H1 (cell line): ENCODE results near the gene TMEM30A. TPM values are rescaled to one million over a fixed set of nuclear protein-coding genes. Genes with fewer than 3 reads are reported as not detected.

Experiments used
- JUN ChIP-seq: IDR thresholded peaks from 2 replicates; pipeline ENCODE4 v1.6.1; 2011; ENCODE audit warnings: low read depth, mild to moderate bottlenecking, improper control_type of control experiment, low read length
- KDM1A ChIP-seq: fragments of 200-600, 300-600 bp; sonication (generic); IDR thresholded peaks from 2 replicates; pipeline ENCODE4 v1.7.1; 2016; ENCODE audit warnings: mild to moderate bottlenecking, low read length, borderline replicate concordance
- SUZ12 ChIP-seq: fragments of 200-600 bp; sonication (generic); IDR thresholded peaks from 2 replicates; pipeline ENCODE4 v1.6.1; 2012; ENCODE audit warnings: mild to moderate bottlenecking, inconsistent platforms, low read length, moderate library complexity, mixed read lengths
- YY1 ChIP-seq: IDR thresholded peaks from 2 replicates; pipeline ENCODE4 v1.6.1; 2011; ENCODE audit warnings: low read depth, mild to moderate bottlenecking, low read length
- polyA plus RNA-seq, 7 experiments: library from polyadenylated mRNA; depleted of rRNA in 3 of 7; stranded (reverse) in 5 of 7; unstranded in 2 of 7; fragments of >200 nt in 5 of 7; fragments of 200-250 nt in 2 of 7; gene quantifications; 1 replicate in 5 of 7; 2 replicates in 1 of 7; 4 replicates in 1 of 7; pipeline versions ENCODE4 v1.2.1 to v1.2.3, GENCODE V29; 2011 to 2013; ENCODE audit warnings: missing spikeins in 2 of 7, mixed read lengths in 2 of 7
- total RNA-seq: library from RNA; stranded (reverse); fragmentation: NEBNext Ultra II Directional; extraction: Animal tissue kit (Norgen Biotek cat#: 25700); gene quantifications from 2 replicates; pipeline ENCODE4 v1.2.1, GENCODE V29; 2021

The TMEM30A gene
- total and polyA plus RNA-seq, 2 of the 8 experiments (the other 6 are each of a cell fraction or from before 2014, with no cell fraction given): 10.5 to 71.0 TPM

DNA sequence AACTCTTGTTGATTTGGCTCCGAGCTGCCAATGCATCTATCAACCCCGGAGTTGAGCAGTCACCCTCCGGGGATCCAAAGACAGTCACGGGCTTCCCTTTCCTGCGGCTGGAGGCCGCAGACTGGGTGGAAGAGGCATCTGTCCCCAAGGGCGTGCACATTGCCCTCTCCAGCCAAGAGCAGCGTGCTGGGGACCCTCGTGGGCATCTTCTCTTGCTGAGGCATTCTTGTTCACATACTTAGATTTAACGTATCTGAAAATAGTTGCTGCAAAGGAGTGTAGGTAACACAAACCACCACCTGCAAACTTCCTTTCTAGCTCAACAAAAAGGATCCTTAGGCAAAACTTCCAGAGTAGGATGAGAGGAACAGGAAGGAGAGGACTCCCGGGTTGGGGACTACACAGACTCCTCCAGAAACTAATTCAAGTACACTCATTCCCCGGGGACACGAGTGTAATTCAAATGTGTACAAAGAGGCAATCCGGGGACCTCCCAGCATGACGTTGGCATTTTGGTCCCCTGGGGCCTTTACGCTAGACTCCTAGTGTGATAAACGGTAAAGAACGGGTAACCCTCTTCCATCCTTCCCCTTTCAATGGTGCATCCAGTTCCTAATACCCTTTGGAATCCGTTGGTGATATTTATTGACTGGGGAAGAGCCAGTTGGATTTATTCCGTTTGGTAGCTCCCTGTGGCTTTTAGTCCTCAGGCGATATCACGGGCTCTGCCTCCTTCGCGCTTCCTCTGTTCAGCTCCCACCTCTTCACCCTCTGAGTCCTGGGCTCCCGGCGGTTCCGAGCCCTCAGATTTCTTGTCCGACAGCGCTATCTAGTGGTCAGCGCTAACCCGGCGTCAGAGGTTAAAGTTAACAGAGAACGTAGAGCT lies 76.1 kb downstream of the TMEM30A start (continued):
- TF ChIP-seq JUN (no peak), SUZ12 (no peak), YY1 (no peak), KDM1A (no peak)
